PC-9 (cell line): ENCODE data around the gene DSG1. TPM values are rescaled to one million over a fixed set of nuclear protein-coding genes. Genes with fewer than 3 reads are reported as not detected.

Source experiments
- BruUV-seq: library from RNA; stranded (reverse); fragments of 400-500 nt; replicated peaks from 2 replicates; lab custom pipeline; 2021; lab: Mats Ljungman, UMichigan
- CTCF ChIA-PET: fragments of 300-600 bp; sonication (Branson Sonifier 250); formaldehyde crosslinking; loops from one replicate; lab custom pipeline; 2022; ENCODE audit warnings: antibody characterized with exemption; lab: Charles Lee
- POLR2A ChIA-PET: fragments of 300-600 bp; sonication (Branson Sonifier 250); formaldehyde crosslinking; loops from one replicate; lab custom pipeline; 2022; ENCODE audit warnings: antibody characterized with exemption; ENCODE audit not compliant: unreplicated experiment; lab: Charles Lee
- DNase-seq, 2 experiments: peaks; one replicate each; pipeline versions ENCODE4 v3.0.0 to v3.0.0-alpha.2; 2015 to 2022; ENCODE audit warnings: mixed read lengths in 1 of 2
- H2AFZ ChIP-seq: fragments of 200-600 bp; sonication (generic); 2 replicates; pipeline ENCODE4 v1.8.1; 2017; ENCODE audit warnings: antibody characterized with exemption
- H3F3A ChIP-seq: fragments of 200-600 bp; sonication (generic); 2 replicates; pipeline ENCODE4 v1.8.1; 2017; ENCODE audit warnings: antibody characterized with exemption, mild to moderate bottlenecking, low read depth; ENCODE audit not compliant: insufficient read depth
- H3K27ac ChIP-seq: fragments of 200-600 bp; sonication (generic); 2 replicates; pipeline ENCODE4 v1.6.1; 2016; ENCODE audit warnings: mixed run types
- H3K27me3 ChIP-seq: fragments of 200-600 bp; sonication (generic); 2 replicates; pipeline ENCODE4 v1.6.1; 2016; ENCODE audit warnings: low read depth, mixed run types; ENCODE audit not compliant: insufficient read depth
- H3K36me3 ChIP-seq: fragments of 200-600 bp; sonication (generic); 2 replicates; pipeline ENCODE4 v1.6.1; 2016; ENCODE audit warnings: low read depth, mixed run types
- H3K4me1 ChIP-seq: fragments of 200-600 bp; sonication (generic); replicated peaks from 2 replicates; pipeline ENCODE4 v1.6.1; 2016; ENCODE audit warnings: mixed run types; ENCODE audit not compliant: insufficient read depth
- H3K4me2 ChIP-seq: fragments of 200-600 bp; sonication (generic); 2 replicates; pipeline ENCODE4 v1.6.1; 2017; ENCODE audit warnings: mixed run types
- H3K4me3 ChIP-seq: fragments of 200-600 bp; sonication (generic); 2 replicates; pipeline ENCODE4 v1.6.1; 2016; ENCODE audit warnings: mixed run types
- H3K79me2 ChIP-seq: fragments of 200-600 bp; sonication (generic); 2 replicates; pipeline ENCODE4 v1.6.1; 2017; ENCODE audit warnings: low read depth, mixed run types
- H3K9me2 ChIP-seq: fragments of 200-600 bp; sonication (generic); 2 replicates; pipeline ENCODE4 v1.8.1; 2017; ENCODE audit warnings: mild to moderate bottlenecking; ENCODE audit not compliant: insufficient read depth
- H3K9me3 ChIP-seq: fragments of 200-600 bp; sonication (generic); 2 replicates; pipeline ENCODE4 v1.8.1; 2016; ENCODE audit warnings: low read depth; ENCODE audit not compliant: insufficient read depth
- H4K20me1 ChIP-seq: fragments of 200-600 bp; sonication (generic); 2 replicates; pipeline ENCODE4 v1.8.1; 2017; ENCODE audit not compliant: insufficient read depth
- EZH2 ChIP-seq: fragments of 200-600 bp; sonication (generic); IDR thresholded peaks from 2 replicates; pipeline ENCODE4 v1.8.0; 2017; ENCODE audit warnings: antibody characterized with exemption, low read depth
- intact Hi-C: fragments of 100-400 bp; cut with micrococcal nuclease; formaldehyde crosslinking; loops from one replicate; pipeline ENCODE4 v1.10.0; 2022; ENCODE audit not compliant: unreplicated experiment
- total RNA-seq: library from RNA; stranded (reverse); gene quantifications from 2 replicates; pipeline ENCODE4 v1.2.3, GENCODE V29; 2021
- TF ChIP-seq, protein P1 (sequence below): fragments of 200-600 bp; sonication (generic); conservative IDR thresholded peaks from 2 replicates; pipeline ENCODE4 v1.6.1; 2017; ENCODE audit warnings: mixed run types, antibody characterized with exemption, mild to moderate bottlenecking, moderate library complexity

The DSG1 gene
- total RNA-seq, 1 experiment from 2014 or later, result not detected

GRCh38 chr18:31398191-31398590 is 80.2 kb downstream of the DSG1 start:
- H3K9me2 ChIP-seq, result no peaks in the 10 kb centered on the region
- H3K4me1 ChIP-seq, result peaks cover 18% of the 10 kb centered on the region
- no peak overlapping the region for H3K4me3 ChIP-seq
- intact Hi-C loops, result no loop called here
- CTCF ChIA-PET, result no interaction called here
- TF ChIP-seq, protein P1, sequence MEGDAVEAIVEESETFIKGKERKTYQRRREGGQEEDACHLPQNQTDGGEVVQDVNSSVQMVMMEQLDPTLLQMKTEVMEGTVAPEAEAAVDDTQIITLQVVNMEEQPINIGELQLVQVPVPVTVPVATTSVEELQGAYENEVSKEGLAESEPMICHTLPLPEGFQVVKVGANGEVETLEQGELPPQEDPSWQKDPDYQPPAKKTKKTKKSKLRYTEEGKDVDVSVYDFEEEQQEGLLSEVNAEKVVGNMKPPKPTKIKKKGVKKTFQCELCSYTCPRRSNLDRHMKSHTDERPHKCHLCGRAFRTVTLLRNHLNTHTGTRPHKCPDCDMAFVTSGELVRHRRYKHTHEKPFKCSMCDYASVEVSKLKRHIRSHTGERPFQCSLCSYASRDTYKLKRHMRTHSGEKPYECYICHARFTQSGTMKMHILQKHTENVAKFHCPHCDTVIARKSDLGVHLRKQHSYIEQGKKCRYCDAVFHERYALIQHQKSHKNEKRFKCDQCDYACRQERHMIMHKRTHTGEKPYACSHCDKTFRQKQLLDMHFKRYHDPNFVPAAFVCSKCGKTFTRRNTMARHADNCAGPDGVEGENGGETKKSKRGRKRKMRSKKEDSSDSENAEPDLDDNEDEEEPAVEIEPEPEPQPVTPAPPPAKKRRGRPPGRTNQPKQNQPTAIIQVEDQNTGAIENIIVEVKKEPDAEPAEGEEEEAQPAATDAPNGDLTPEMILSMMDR, result no peak
- TF ChIP-seq EZH2, result no peak
- H2AFZ ChIP-seq, result no peak overlapping the region
- no peaks in the 10 kb centered on the region for H4K20me1 ChIP-seq
- no peaks in the 10 kb centered on the region for H3K36me3 ChIP-seq
- no peaks in the 10 kb centered on the region for H3K9me3 ChIP-seq
- H3K27ac ChIP-seq, result no peak overlapping the region
- POLR2A ChIA-PET, result no interaction called here
- no peaks in the 10 kb centered on the region for H3K79me2 ChIP-seq
- DNase-seq, result no peak
- no TSS peak for BruUV-seq
- no peaks in the 10 kb centered on the region for H3K27me3 ChIP-seq
- no peaks in the 10 kb centered on the region for H3F3A ChIP-seq
- H3K4me2 ChIP-seq, result no peak overlapping the region

GRCh38 chr18:31399306-31400032 is 81.5 kb downstream of the DSG1 start:
- Histone ChIP-seq H3K79me2 (no peaks in the 10 kb centered on the region), H3K4me2 (peak overlapping the region; percentile 28; the same call in 1 of the 2 replicates), H2AFZ (no peak overlapping the region), H3K4me3 (no peak overlapping the region), H3K36me3 (no peaks in the 10 kb centered on the region), H3K9me2 (no peaks in the 10 kb centered on the region), H3K27ac (no peak overlapping the region), H4K20me1 (no peaks in the 10 kb centered on the region), H3K27me3 (no peaks in the 10 kb centered on the region), H3K9me3 (no peaks in the 10 kb centered on the region), H3F3A (no peaks in the 10 kb centered on the region), H3K4me1 (peaks cover 18% of the 10 kb centered on the region)
- DNase-seq, result peak in 1 of 2 experiments; percentile 50
- ChIA-PET CTCF (no interaction called here), POLR2A (interaction anchor here (0.6 kb wide), 1 partner anchor 214 kb away, joined by 12 read pairs; no protein-coding TSS in a partner anchor)
- intact Hi-C loops, result no loop called here
- no TSS peak for BruUV-seq
- TF ChIP-seq EZH2, result no peak
- TF ChIP-seq, protein P1, result no peak

GRCh38 chr18:31401156-31402025 is 83.4 kb downstream of the DSG1 start:
- H3K4me2 ChIP-seq, result no peak overlapping the region

More at GRCh38 chr18:31401156-31402025, 83.4 kb downstream of the DSG1 start:
- peaks cover 18% of the 10 kb centered on the region for H3K4me1 ChIP-seq
- H3K9me2 ChIP-seq, result no peaks in the 10 kb centered on the region
- H3F3A ChIP-seq, result no peaks in the 10 kb centered on the region
- no peak overlapping the region for H3K4me3 ChIP-seq
- intact Hi-C loops, result no loop called here
- CTCF ChIA-PET, result no interaction called here
- H3K9me3 ChIP-seq, result no peaks in the 10 kb centered on the region
- DNase-seq, result no peak
- H3K36me3 ChIP-seq, result no peaks in the 10 kb centered on the region
- no peaks in the 10 kb centered on the region for H3K27me3 ChIP-seq
- no peak for TF ChIP-seq EZH2
- TF ChIP-seq, protein P1, result no peak
- no peaks in the 10 kb centered on the region for H4K20me1 ChIP-seq
- H3K27ac ChIP-seq, result no peak overlapping the region
- no TSS peak for BruUV-seq
- H3K79me2 ChIP-seq, result no peaks in the 10 kb centered on the region
- POLR2A ChIA-PET, result no interaction called here
- H2AFZ ChIP-seq, result no peak overlapping the region
